Measurements from ENCODE around the gene KCTD14.
"Not testable (repeated sequence)": the region's sequence is repeated elsewhere in the genome, so short reads cannot be mapped to it uniquely, and the experiment has no call there.

The KCTD14 gene

GRCh38 chr11:78025378-78025777, 2.3 kb upstream of the KCTD14 start:
- DNase-seq: no peak

- no peak for DNase-seq
Measured at GRCh38 chr11:78023426-78023825, 350 bp upstream of the KCTD14 start.

GRCh38 chr11:78021611-78022010, 1.5 kb downstream of the KCTD14 start:
- DNase-seq: no peak

- DNase-seq: no peak
Measured at GRCh38 chr11:78020246-78020645, 2.8 kb downstream of the KCTD14 start.

- DNase-seq: no peak
Measured at GRCh38 chr11:78019808-78020207, 3.3 kb downstream of the KCTD14 start.

- no peak for DNase-seq
Measured at GRCh38 chr11:78015878-78016277, 7.2 kb downstream of the KCTD14 start.

GRCh38 chr11:78014937-78015520, 8.0 kb downstream of the KCTD14 start:
- not testable (repeated sequence) for DNase-seq

- DNase-seq: no peak
Measured at GRCh38 chr11:78011301-78011700, 11.8 kb downstream of the KCTD14 start.

- DNase-seq: no peak
Measured at GRCh38 chr11:78010755-78011154, 12.3 kb downstream of the KCTD14 start.

- no peak for DNase-seq
Measured at GRCh38 chr11:78010304-78010703, 12.8 kb downstream of the KCTD14 start.

- no peak for DNase-seq
Measured at GRCh38 chr11:78009062-78009461, 14.0 kb downstream of the KCTD14 start.

- peak in 30 of 56 donors; percentile 3 to 69 (median 18) for DNase-seq
Measured at GRCh38 chr11:78000193-78000592, 22.9 kb downstream of the KCTD14 start.

- DNase-seq: no peak
Measured at GRCh38 chr11:77999446-78000030, 23.5 kb downstream of the KCTD14 start.

GRCh38 chr11:77994434-77995362, 28.4 kb downstream of the KCTD14 start, which contains the start of gene INTS4:
Gene INTS4, minus strand, starts transcription at chr11:77994668. Its CDS starts 25 bp downstream, at chr11:77994643.
- DNase-seq: peak; percentile 94 to 100 (median 100)

GRCh38 chr11:77993902-77994301, 29.2 kb downstream of the KCTD14 start:
- peak in 5 of 56 donors; percentile 1 to 25 (median 6) for DNase-seq

- no peak for DNase-seq
Measured at GRCh38 chr11:77990981-77991380, 32.1 kb downstream of the KCTD14 start.

GRCh38 chr11:77986456-77986855, 36.6 kb downstream of the KCTD14 start:
- not testable (repeated sequence) for DNase-seq

GRCh38 chr11:77981346-77981947, 41.6 kb downstream of the KCTD14 start:
- no peak for DNase-seq

GRCh38 chr11:77968337-77968736, 54.7 kb downstream of the KCTD14 start:
- no peak for DNase-seq

GRCh38 chr11:77967753-77968152, 55.3 kb downstream of the KCTD14 start:
- DNase-seq: no peak

- no peak for DNase-seq
Measured at GRCh38 chr11:77967121-77967520, 56.0 kb downstream of the KCTD14 start.

GRCh38 chr11:77966338-77966737, 56.7 kb downstream of the KCTD14 start:
- peak in 2 of 56 donors; percentile 3 to 4 for DNase-seq
